ENCODE results near the gene CCHCR1.
"Not testable (repeated sequence)": the region's sequence is repeated elsewhere in the genome, so short reads cannot be mapped to it uniquely, and the experiment has no call there.

The CCHCR1 gene

GRCh38 chr6:31157513-31158139, at the start of gene CCHCR1:
TSS of gene CCHCR1 (minus strand) at chr6:31157802. CDS start at chr6:31157600, 202 bp downstream.
- DNase-seq = no peak
- in situ Hi-C loops (cut with MboI; ENCODE audit: low pct_unique_long_range_greater_than_20kb, low sequenced_read_pairs) = no loop called here

- DNase-seq = no peak
- in situ Hi-C loops (cut with MboI; ENCODE audit: low pct_unique_long_range_greater_than_20kb, low sequenced_read_pairs) = no loop called here
These were observed 48.0 kb upstream of the CCHCR1 start for GRCh38 chr6:31205638-31206037.

- no peak for DNase-seq
- in situ Hi-C loops (cut with MboI; ENCODE audit: low pct_unique_long_range_greater_than_20kb, low sequenced_read_pairs) = no loop called here
These were observed 47.1 kb upstream of the CCHCR1 start for GRCh38 chr6:31204751-31205145.

- in situ Hi-C loops (cut with MboI; ENCODE audit: low pct_unique_long_range_greater_than_20kb, low sequenced_read_pairs) = no loop called here
- no peak for DNase-seq
These were observed 45.9 kb upstream of the CCHCR1 start for GRCh38 chr6:31203345-31203979.

- in situ Hi-C loops (cut with MboI; ENCODE audit: low pct_unique_long_range_greater_than_20kb, low sequenced_read_pairs) = no loop called here
These were observed 44.9 kb upstream of the CCHCR1 start for GRCh38 chr6:31202259-31203166.

GRCh38 chr6:31199105-31199452, 41.5 kb upstream of the CCHCR1 start:
- in situ Hi-C loops (cut with MboI; ENCODE audit: low pct_unique_long_range_greater_than_20kb, low sequenced_read_pairs); DNase-seq: not testable (repeated sequence)

More at GRCh38 chr6:31202259-31203166, 44.9 kb upstream of the CCHCR1 start:
- peak; percentile 68 for DNase-seq

DNA sequence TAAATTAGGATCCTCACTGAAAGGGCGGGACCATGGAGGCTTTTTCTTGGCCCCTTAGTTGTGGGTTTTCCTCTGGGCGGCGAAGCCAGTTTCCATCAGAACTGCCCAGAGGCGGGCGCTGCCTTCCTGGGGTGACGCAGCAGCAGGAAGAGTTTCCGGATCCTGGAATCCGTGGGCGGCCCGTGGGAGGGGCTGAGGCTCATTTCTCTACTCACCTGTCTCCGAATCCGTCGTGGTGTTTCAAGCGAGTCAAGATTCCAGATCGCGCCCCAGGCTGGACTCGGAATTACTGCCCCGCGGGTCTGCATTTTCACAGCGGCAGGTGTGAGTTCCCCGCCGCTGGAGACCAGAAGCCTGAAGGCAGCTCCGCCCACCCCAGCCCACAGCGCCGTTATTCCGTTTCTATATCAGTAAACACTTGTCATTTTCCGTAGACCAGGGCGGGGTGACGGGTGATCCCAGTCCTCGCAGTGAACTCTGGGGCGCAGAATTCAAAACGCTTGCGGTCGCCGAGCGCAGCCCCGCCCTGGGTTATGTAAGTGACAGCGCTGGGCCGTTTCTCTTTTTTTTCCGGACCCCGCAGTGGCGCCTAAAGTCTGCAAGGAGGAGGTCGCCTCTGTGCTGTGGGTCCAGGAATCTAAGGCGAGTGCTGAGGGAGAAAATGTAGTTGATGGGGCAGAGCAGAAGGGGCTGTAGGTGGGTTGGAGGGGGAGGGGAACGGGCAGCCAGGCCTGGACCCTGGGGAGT, 40.1 kb upstream of the CCHCR1 start:
- in situ Hi-C loops (cut with MboI; ENCODE audit: low pct_unique_long_range_greater_than_20kb, low sequenced_read_pairs) = no loop called here
- peak; percentile 95 for DNase-seq

- DNase-seq; in situ Hi-C loops (cut with MboI; ENCODE audit: low pct_unique_long_range_greater_than_20kb, low sequenced_read_pairs): not testable (repeated sequence)
These were observed 38.8 kb upstream of the CCHCR1 start for GRCh38 chr6:31196251-31197022.

GRCh38 chr6:31195308-31195979, 37.8 kb upstream of the CCHCR1 start:
- in situ Hi-C loops (cut with MboI; ENCODE audit: low pct_unique_long_range_greater_than_20kb, low sequenced_read_pairs); DNase-seq: not testable (repeated sequence)

DNA sequence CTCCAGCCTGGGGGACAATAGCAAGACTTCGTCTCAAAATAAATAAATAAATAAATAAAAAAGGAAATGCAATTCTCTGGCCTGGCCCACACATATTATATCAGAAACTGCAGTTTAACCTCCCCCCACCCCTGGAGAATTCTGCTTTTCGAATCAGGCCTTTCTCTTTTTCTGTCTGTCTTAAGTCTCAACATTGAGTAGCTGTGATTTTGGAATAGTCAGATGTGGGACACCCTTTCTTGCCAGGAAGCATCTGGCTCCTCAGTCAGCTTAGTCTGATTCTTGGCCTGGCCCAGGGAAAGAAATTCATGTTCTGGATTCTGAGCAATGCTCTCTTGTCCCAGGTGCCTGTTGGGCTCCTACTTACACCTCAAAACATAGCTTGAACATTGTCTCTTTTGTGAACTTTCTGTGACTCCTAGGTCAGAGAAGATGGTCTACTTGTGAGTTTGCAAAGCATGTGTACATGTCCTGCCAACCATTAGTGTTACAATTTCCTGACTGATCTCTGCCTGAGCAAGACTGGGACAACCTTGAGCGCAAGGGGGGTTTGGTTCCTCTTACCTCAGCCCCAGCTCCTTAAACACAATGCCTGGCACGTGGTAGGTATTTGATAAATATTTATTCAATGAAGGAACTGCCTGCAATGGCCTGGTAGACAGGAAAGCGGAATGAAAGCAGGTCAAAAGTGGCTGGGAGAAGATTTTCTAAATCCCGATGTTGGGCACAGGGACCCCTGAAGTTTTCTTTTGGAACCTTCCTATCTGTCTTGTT, 36.6 kb upstream of the CCHCR1 start:
- DNase-seq = no peak
- in situ Hi-C loops (cut with MboI; ENCODE audit: low pct_unique_long_range_greater_than_20kb, low sequenced_read_pairs) = no loop called here

- no peak for DNase-seq
- in situ Hi-C loops (cut with MboI; ENCODE audit: low pct_unique_long_range_greater_than_20kb, low sequenced_read_pairs) = no loop called here
These were observed 35.6 kb upstream of the CCHCR1 start for GRCh38 chr6:31193206-31193605.

GRCh38 chr6:31192431-31193105, 35.0 kb upstream of the CCHCR1 start:
- in situ Hi-C loops (cut with MboI; ENCODE audit: low pct_unique_long_range_greater_than_20kb, low sequenced_read_pairs) = not testable (repeated sequence)
- DNase-seq = peak; percentile 72

DNA sequence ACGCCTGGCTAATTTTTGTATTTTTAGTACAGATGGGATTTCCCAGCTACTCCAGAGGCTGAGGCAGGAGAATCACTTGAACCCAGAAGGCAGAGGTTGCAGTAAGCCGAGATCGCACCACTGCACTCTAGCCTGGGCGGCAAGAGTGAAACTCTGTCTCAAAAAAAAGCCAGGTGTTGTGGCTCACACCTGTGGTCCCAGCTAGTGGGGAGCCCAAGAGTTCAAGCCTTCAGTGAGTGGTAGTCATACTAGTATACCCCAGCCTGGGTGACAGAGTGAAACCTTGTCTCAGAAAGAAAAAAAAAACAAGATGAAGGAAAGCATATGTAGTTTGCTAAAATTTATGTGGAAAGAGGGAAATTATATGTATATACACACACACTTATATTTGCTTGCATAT, 32.9 kb upstream of the CCHCR1 start:
- no peak for DNase-seq
- in situ Hi-C loops (cut with MboI; ENCODE audit: low pct_unique_long_range_greater_than_20kb, low sequenced_read_pairs) = no loop called here

- in situ Hi-C loops (cut with MboI; ENCODE audit: low pct_unique_long_range_greater_than_20kb, low sequenced_read_pairs) = not testable (repeated sequence)
These were observed 31.6 kb upstream of the CCHCR1 start for GRCh38 chr6:31189223-31189622.

DNA sequence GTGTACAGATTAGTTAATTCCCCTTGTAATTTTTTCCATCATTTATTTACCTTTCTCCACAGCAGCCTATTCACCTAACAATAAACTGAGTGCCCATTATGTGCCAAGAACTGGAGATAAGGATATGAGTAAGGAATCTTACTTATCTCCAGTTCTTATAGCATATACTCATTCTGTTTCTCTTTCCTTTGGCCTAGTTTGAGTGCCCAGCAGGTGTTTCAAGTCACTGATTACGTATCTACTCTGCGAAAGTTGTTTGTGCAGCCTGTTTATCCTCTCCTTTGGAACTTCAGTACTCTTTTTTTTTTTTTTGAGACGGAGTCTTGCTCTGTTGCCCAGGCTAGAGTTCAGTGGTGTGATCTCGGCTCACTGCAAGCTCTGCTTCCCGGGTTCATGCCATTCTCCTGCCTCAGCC, 30.2 kb upstream of the CCHCR1 start:
- no peak for DNase-seq
- in situ Hi-C loops (cut with MboI; ENCODE audit: low pct_unique_long_range_greater_than_20kb, low sequenced_read_pairs) = no loop called here

More at GRCh38 chr6:31189223-31189622, 31.6 kb upstream of the CCHCR1 start:
- not testable (repeated sequence) for DNase-seq

- DNase-seq = no peak
- in situ Hi-C loops (cut with MboI; ENCODE audit: low pct_unique_long_range_greater_than_20kb, low sequenced_read_pairs) = no loop called here
These were observed 28.6 kb upstream of the CCHCR1 start for GRCh38 chr6:31186052-31186734.
